GM10266 (cell line): ENCODE measurements around the gene CORO1C.

ENCODE experiments used
- DNase-seq: peaks from one replicate; pipeline ENCODE4 v3.0.0; 2012; ENCODE audit errors: extremely low spot score
- TF ChIP-seq, protein P1 (sequence below): IDR thresholded peaks from 2 replicates; pipeline ENCODE4 v1.5.1; 2012; ENCODE audit warnings: mild to moderate bottlenecking, low read depth; ENCODE audit not compliant: control insufficient read depth, insufficient read depth; ENCODE audit errors: missing control alignments

CORO1C gene

DNA sequence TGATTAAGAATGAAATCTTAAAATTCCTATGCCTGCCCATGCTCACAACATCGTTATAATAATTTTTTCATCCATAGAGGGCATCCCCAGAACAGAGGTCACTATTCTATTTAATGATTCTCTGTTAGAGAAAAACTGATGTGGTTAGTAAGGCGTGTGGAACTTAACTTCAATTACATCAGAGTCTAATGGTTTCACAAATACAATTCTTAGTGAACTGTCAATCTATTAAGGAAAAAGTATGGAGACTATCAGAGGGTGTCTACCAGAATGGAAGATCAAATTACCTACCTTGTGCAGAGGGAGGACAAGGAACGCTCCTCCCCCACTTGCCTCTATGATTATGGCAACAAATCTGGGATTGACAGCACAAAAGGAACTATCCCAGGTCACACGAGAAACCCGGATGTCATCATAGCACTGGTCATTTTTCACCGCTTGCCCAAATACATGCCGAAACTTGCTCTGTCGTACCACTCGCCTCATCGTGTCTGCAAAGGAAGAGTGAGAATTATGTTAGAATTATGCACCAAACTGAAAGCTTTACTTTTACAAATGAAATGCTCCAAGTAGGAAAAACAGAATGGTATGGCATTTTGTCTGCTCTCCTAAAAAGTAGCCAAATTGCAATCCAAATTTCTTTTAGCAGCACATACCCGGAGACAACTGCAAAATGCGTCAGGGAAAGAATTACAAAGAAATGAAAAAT lies 30.3 kb downstream of the CORO1C start:
- TF ChIP-seq, protein P1, sequence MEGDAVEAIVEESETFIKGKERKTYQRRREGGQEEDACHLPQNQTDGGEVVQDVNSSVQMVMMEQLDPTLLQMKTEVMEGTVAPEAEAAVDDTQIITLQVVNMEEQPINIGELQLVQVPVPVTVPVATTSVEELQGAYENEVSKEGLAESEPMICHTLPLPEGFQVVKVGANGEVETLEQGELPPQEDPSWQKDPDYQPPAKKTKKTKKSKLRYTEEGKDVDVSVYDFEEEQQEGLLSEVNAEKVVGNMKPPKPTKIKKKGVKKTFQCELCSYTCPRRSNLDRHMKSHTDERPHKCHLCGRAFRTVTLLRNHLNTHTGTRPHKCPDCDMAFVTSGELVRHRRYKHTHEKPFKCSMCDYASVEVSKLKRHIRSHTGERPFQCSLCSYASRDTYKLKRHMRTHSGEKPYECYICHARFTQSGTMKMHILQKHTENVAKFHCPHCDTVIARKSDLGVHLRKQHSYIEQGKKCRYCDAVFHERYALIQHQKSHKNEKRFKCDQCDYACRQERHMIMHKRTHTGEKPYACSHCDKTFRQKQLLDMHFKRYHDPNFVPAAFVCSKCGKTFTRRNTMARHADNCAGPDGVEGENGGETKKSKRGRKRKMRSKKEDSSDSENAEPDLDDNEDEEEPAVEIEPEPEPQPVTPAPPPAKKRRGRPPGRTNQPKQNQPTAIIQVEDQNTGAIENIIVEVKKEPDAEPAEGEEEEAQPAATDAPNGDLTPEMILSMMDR = no peak
- no peak for DNase-seq

DNA sequence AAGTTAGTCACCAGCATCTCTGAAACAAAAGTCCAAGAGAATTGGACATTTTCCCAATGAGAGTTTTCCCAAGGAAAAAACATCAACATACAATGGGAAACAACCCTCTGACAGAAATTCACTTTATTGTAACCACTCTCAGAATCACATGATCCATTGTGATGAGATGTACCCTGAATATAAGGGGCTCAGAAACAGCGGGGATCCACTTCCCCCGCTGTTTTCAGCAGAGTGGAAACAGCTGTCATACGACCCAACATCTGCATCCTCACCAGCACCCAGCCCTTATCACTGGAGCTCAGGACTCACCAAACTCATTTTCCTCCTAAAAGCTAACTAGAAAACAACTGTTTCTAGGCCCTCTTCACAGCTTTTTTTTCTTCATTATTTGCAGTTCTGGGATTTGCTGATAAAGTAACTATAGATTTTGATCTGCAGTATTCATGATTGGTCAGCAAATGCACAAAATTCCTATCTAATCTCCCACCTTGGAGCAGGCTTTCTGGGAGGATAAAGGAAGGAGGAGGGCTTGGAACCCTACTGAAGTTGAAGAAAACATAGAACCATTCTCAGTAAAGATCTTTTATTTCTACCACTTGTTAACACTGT lies 31.3 kb downstream of the CORO1C start:
- TF ChIP-seq, protein P1 = no peak
- DNase-seq = no peak

DNA sequence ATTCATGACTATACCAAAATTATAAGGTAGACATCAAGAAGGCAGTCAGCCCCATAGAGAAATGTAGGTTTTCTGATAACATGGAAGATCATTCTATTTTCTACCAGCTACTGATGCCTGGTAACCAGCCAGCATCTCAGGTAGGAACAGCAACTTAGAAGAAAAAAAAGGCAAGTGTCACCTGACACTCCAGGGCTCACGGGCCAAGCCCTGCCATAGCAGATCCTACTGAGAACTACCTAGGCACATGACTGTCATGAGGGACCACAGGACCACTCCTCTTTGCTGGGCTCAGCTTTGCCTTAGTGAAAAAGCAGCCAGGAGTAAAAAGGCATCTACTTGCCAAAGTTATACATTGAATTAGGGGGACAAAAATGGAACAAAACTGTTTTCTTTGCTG lies 33.4 kb downstream of the CORO1C start:
- DNase-seq = no peak
- TF ChIP-seq, protein P1 = no peak

DNA sequence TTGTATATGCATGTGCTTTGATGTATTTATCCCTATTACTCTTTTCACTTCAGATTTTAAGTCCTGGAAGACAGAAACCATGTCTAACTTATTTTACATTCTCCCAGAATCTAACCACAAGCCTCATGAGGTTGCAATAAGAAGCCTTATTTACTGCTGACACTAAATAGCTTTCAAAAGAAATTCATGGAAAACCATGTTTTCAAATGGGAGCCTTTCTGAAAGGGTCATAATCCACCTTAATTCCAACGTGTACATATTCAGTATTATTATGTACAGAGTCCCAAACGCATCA lies 34.4 kb downstream of the CORO1C start:
- TF ChIP-seq, protein P1 = no peak
- DNase-seq = no peak

DNA sequence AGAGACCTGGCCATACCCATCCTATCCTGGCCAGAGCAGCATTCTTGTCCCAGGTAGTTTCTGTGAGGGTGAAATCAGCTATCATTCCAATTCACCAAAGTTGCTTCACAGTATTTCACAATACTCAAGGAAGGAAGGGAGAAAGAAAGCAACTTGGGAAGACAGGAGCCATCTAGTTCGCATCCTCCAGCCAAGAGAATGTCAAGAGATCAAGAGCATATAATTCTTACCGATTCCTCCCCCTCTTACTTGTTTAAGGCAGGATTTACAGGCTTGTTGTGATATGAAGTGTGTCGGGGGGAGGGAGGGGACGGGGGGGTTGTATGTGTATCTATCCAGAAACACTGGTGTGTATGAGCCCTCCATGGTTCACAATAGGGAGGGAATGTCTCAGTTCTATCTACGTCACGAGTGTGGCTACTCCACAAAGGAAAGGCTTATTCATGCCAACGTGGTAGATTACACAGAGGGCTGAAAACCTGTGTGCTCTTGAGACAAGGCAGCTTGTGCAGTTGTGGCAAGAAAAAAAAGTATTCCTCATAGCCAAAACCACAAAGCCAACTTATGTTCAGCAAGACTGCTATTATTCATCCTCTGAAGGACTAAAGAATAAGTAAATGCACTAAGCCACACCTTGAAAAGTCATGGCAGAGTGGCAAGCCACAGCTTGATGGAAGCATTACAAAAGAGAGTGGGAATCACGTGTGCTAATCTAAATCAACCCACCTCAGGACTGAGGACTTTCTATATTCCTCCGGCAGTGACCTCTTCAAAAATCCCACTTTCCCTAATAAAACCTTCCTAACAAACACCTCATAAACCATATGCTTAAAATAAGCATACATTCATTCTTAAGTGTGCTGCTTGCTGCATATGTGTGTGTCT lies 35.0 kb downstream of the CORO1C start:
- no peak for DNase-seq
- TF ChIP-seq, protein P1 = no peak

DNA sequence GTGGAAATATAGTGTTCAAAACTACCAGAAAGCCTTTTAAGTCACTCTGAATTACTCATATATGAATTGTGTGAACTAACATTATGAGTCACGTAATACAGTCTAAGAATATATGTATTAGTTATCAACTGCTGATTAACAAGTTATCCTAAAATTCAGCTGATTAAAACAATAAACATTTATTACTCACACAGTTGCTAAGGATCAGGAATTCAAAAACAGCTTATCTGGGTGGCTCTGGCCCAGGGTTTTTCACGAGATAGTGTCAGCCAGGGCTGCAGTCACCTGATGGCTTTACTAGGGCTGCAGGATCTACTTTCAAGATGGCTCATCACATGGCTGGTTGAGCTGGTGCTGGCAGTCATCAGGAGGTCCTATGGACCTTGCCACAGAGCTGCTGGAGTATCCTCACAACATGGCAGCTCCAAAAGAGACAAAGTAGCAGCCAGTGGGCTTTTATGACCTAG lies 36.5 kb downstream of the CORO1C start:
- TF ChIP-seq, protein P1 = no peak
- DNase-seq = no peak
